ENCODE data around the gene DMXL2.
"Not testable (repeated sequence)": the region's sequence is repeated elsewhere in the genome, so short reads cannot be mapped to it uniquely, and the experiment has no call there.

Gene DMXL2

DNA sequence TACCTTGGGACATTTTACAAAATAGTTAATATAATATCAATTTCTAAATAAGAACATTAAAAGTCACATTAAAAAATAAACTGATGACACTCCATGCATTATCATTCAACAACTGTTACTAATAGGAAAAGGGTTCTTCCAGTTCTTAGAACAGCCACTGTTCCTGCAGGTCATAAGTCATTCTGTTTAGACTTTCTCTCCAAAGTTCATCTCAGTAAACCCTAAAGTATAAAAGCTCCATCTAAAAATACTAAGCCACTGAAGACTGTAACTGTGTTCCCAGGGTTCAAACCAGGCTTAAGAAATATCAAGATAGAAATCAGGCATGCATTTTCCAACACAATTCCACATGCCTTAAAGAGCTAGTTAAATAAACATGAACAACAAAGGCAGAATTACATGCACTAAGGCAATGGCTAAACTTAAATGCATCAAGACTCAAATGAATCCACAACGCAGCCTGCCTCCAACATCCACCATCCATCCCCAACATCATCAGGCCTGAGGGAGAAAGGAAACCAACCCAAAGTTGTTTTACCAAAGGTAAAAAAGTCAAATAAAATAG lies 46.2 kb downstream of the DMXL2 start:
- no peak for DNase-seq

DNA sequence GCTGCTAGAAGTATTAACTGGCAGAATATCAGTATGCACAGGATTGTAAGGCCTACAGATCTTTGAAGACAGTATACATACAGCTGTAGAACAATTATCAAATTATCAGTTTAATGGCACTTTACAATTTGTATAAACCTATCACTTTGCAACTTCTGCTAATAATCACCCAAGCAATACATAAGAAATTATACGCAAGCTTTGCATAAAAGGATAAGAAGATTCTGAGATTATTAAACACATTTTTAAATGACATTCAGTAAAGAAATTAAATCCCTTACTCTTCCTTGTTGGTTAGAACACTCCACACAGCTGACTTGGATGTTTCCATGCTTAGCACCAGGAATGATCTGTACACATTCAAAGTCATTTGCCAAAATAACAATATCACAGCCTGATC lies 46.8 kb downstream of the DMXL2 start:
- no peak for DNase-seq

DNA sequence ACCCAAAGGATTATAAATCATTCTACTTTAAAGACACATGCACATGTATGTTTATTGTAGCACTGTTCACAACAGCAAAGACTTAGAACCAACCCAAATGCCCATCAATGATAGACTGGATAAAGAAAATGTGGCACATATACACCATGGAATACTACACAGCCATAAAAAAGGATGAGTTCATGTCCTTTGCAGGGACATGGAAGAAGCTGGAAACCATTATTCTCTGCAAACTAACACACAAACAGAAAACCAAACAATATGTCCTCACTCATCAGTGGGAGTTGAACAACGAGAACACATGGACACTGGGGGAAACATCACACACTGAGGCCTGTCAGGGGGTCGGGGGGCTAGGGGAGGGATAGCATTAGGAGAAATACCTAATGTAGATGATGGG lies 49.2 kb downstream of the DMXL2 start:
- not testable (repeated sequence) for DNase-seq

DNA sequence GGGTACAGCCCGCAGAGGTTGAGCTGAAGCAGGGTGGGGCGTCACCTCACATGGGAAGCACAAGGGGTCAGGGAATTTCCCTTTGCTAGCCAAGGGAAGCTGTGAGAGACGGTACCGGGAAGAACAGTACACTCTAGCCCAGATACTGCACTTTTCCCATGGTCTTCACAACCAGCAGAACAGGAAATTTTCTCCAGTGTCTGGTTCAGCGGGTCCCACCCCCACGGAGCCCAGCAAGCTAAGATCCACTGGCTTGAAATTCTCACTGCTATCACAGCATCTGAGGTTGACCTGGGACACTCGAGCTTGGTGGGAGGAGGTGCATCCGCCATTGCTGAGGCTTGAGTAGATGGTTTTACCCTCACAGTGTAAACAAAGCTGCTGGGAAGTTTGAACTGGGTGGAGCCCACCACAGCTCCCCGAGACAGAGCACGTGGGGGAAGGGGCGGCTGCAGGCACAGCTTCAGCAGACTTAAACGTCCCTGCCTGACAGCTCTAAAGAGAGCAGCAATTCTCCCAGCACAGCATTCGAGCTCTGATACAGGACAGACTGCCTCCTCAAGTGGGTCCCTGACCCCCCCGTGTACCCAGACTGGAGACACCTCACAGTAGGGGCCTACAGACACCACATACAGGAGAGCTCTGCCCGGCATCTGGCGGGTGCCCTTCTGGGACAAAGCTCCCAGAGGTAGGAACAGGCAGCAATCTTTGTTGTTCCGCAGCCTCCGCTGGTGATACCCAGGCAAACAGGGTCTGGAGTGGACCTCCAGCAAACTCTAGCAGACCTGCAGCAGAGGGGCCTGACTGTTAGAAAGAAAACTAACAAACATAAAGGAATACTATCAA lies 53.4 kb downstream of the DMXL2 start:
- not testable (repeated sequence) for DNase-seq

DNA sequence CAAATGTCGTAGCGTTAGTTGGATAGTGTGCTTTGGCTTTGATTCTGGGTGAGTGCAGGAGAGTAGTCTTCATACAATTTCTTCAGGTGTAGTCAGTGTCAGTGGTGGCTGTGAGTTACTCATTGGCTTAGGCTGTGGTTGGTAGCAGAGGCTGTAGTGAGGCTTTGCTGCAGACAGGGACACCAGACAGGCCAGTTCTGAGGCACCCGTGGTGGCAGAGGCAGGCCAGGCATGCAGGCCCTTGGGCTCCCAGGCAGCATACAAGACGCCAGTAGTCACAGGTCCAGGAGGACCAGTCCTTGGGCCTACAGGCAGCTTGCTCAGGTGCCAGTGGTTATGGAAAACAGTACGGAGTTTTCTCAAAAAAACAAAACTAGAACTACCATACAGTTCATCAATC lies 61.3 kb downstream of the DMXL2 start:
- DNase-seq: no peak

DNA sequence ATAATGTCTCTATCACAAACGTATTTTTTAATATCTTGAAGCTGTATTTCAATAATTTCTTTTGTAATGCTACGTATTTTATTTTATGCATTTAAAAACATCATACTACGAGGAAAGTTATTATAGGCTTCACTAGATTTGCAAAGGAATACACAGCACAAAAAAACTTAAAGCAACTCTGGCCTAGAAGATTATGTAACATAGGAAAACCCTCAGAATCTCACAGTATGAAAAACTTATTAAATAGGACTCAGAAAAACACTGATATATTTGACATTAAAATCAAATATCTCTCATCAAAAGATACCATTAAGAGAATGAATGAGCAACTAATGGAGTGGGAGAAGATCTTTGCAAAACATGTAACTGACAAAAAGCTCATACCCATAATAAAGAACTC lies 63.7 kb downstream of the DMXL2 start:
- no peak for DNase-seq

DNA sequence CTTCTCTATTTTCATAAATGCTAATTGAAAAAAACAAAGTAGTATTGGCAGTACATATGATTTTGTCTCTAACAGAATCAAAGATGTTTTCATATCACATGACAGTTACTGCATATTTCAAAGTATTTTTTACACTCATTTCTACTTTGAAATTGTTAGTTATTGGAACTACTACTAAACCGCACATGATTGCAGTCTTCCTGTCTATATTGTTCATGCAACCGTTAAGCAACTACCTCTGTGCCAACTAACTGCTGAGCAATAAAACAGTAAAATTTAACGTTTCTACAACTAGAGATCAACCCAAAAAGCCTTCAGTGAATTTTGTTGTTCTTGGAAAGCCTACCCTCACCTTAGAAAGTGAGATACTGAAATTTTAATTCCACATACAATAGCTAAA lies 64.2 kb downstream of the DMXL2 start:
- DNase-seq: no peak

DNA sequence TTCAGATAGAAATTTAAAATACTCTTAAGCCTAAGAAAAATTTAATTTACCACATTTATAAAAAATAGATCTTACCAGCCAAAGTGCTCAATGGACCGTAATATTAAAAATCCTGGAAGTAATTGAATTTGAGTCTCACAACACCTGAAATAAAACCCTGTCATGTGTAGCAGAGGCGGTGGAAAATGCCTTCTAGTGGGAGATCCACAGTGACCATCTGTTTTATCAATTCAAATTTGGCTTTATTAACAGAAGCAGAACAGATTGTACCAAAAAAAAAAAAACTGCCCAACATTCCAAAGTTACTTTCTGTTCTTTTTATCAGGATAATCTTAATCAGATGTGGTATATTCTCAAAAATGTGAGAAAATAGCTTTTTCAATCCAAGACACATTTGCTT lies 71.7 kb downstream of the DMXL2 start:
- DNase-seq: no peak

DNA sequence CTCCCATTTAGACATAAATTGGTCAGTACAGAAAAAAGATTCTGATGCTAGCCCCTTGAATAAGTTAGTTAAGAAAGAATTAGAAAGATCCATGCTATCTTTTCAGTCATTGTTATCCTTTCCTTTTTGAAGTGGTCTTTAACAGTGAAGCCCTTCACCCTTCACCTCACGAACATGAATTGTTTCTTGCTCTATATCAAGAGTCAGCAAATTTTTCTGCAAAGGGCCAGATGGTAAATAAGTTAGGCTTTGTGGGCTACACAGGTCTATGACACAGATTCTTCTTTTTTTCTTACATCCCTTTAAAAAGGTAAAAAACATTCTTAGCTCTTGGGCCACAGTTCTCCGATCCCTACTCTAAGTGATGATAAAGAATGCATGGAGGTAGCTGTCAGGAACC lies 74.9 kb downstream of the DMXL2 start:
- DNase-seq: no peak

DNA sequence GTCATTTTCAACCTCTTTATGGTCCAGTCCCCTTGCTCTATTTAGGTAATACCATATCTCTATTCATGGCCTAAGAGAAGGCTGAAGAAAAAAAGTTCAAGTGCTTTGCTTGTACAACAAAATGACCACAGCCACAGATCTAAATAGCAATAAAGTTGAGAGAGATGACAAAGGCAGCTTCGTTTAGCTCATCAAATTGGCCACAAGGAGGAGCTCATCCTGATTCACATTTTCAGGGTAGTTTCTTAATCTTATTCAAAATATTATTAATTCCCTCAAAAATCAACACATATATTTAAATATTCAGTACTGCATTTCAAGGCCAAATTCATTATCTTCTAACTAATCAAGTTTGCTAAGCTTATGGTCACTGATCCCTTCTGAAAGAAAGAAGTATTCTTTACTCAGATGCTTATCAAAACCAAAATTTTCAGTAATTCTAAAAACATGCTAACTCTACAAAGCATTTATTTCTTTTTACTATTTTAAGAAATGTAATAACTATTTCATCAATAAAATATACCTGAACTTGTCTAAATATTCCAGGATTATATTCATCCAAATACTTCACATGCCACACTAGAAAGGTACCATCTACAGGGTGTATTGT lies 85.5 kb downstream of the DMXL2 start:
- no peak for DNase-seq

DNA sequence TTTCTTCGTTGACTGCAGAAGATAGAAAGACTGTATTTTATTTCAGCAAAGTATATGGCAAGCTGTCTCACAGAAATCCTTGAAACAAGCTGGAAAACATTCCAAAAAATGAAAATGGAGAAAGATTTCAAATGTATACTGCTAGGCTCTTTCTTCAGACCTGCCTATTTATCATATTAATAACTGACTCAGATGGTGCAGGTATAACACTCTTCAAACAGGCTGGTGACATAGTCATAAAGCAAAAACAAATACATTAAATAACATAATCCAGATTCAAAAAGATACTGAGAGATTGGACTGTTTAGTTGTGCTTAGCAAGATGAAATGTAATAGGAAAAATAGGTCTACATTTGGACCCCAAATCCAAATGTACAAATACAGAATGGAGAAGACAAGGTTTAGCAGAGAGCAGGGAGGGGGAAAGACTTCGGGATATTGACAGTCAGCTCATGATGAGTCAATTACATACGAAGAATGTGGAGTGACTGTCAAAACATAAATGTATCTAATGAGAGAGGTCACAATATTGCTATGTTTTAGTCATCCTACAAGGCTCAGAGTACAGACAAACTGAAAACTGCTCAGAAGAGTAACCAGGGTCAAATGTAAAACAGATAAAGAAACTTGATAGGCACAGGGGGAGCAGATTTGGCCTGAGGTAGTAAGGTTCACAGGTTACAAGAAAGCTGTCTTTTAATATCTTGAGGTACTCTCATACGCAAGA lies 88.7 kb downstream of the DMXL2 start:
- no peak for DNase-seq

DNA sequence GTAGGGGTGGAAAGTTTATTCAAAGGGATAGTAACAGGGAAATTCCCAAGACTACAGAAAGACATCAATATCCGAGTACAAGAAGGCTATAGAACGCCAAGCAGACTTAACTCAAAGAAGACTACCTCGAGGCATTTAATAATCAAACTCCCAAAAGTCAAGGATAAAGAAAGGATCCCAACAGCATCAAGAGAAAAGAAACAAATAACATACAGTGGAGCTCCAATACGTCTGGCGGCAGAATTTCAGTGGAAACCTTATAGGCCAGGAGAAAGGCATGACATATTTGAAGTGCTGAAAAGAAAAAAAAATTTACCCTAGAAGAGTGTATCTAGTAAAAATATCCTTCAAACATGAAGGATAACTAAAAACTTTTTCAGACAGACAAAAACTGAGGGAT lies 95.6 kb downstream of the DMXL2 start:
- no peak for DNase-seq

DNA sequence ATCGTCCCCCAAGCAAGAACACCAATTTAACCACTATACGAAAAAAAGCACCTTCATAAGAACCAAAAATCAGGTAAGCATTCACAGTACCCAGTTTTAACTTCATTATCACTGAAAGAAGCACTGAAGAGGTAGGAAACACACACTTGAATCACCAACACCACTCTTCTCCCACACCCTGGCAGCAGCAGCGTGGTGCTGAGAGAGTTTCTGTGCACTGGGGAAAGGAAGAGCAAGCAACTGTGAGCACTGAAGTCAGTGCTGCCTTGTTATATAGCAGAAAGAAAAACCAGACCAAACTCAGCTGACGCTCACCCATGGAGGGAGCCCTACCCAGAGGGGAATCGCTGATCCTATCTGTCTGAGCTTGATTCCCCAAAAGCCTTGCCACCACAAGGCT lies 98.2 kb downstream of the DMXL2 start:
- no peak for DNase-seq

DNA sequence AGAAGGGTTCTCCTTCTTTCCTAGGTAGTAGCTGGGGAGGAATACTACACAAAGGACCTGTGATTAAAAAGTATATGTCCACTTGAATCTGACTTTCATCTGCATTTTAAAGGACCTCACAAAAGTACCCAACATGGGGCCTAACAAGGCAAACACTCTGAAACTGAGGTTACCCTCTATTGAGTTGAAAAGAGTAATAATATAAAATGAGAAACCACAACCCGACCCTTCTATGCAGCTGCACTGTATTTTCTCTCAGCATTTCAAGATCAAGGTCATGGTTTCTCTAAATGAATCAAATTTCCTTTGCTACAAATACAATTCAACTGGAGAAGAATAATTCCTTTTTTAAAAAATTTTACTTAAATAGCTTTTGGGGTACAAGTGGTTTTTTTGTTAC lies 106.3 kb downstream of the DMXL2 start:
- DNase-seq: no peak

DNA sequence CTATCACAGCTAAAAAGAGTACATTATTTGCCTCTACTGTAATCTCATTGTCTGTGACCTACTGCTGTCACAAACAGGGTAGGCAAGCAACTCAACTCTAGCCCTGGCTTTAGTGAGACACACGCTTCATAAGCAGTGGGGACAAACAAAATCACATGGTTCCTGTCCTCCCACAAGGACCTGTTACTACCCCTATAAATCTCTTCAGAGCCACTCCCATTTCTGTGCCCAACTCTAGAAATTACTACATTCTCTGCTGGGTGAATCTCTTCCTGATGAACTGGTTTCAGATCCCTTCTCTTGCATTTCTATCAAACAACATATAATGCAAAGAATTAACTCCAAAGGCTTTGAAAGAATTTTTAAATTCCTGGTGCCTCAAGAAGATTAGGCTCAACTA lies 117.3 kb downstream of the DMXL2 start:
- DNase-seq: no peak

DNA sequence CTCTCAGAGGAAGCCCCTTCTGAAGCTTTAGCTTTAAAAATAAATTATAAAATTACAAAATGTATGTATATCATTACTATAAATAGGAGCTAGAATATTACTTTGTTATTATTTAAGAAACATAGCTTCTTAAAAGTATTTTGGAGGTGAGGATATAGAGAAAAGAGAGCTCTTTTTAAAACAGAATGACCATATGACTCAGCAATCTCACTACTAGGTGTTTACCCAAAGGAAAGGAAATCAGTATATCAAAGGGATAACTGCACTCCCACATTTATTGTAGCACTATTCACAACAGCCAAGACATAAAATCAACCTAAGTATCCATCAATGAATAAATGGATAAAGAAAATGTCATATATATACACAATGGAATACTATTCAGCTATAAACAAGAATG lies 119.6 kb downstream of the DMXL2 start:
- DNase-seq: no peak

DNA sequence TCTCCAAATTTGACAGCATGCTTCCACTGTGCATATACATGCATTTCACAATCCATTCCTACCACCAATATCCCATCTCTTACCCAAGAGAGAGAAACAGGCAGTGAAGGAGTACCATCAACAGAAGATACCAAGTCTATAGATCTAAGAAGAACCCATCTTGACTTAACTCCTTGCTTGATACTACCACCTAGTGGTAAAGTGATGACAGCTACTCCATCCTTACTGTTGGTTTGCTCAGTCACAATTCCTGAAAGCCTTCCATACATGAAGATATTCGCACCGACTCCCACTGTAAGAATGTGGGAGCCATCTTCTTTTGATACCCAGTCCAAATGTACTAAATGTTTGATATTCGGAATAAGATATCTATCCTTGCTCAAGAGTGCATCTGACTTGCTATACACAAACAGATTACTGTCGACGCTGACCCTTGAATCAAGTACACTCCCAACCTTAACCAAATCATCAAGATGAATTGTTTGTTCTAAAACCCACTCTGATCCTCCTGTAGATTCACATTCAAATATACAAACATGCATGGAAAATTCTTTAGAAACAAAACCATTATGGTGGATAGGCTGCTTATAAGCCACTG lies 123.1 kb downstream of the DMXL2 start:
- no peak for DNase-seq

DNA sequence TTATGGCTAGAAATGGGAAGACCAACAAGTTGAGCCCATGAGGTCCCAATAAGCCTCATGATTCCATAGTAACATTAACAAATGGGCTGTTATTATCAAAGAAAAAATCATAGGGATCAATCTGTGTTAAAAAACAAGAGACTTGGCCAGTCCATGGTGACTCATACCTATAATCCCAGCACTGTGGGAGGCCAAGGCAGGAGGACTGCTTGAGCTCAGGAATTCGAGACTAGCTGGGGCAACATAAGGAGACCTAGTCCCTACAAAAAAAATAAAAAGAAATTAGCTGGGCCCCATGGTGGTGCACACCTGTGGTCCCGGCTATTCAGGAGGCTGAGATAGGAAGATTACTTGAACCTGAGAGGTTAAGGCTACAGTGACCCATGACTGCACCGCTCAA lies 124.8 kb downstream of the DMXL2 start:
- DNase-seq: no peak

DNA sequence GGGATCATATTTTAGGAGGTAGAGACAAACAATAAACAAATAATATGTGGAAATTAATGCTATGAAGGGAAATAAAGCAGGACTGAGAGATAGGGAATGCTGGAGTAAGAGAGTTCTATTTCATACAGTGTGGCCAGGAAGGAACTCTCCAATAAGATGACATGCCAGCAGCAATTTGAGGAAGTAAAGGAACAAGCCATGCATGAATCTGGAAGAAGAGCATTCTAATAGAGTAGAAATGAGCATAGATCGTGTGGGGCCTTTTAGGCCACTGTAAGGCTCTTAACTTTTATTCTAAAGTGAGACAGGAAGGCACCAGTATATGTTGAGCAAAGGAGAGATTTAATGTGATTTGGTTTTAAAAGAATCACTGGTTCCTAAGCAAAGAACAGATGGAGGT lies 126.3 kb downstream of the DMXL2 start:
- DNase-seq: no peak

DNA sequence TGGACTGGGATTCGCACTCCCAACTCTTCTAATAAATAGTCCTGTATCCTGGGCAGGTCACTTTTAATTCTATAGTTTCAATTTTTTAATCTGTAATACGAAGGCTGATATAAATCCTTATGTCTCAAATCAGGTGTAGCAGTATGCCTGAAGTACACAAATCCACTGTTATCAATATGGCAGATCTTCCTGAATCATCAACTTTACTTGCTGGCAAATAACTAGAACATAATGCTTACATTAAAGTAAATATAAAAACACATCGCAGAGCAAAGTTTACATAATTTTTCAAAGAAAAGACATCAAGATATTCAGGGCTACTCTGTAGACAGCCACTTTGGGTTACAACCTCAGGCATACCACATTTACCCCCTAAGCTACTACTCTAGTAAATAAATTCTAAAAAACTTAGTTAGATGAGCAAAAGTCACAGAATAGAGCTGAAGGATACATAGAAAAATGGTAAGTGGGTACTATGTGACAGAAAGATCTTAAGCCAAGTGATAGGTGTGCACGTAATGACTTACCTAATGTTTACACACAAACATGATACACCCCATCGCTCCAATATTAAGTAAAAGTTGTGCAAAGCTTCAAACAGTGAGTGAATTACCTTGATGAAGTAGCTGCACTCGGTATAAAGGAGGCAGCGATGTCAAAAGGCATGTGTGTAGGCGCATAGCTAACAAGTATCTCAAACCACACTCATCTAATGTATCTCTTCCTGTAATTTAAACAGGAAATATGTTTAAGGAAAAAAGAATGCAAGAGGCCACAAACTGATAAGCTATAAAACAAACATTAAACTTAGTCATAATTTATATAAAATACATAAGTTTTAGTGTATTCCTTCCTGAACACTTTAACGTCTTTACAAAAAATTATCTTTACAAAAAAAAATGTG lies 127.9 kb downstream of the DMXL2 start:
- DNase-seq: no peak

DNA sequence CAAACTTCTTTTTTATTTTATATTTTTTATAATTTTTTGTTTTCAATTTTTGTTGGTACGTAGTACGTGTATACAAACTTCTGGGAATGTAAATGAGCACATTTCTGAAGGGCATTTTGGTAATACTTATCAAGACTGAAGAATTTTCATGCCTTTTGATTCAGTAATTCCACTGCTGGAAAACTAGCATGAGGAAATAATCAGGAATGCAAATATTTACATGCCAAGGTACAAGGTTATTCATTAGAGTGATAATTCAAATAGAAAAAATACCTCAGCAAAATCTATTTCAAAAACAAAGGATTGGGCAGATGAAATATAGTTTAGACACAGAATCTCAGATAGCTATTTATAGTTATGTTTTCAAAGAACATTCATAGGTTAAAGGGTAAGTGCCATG lies 128.7 kb downstream of the DMXL2 start:
- DNase-seq: no peak

DNA sequence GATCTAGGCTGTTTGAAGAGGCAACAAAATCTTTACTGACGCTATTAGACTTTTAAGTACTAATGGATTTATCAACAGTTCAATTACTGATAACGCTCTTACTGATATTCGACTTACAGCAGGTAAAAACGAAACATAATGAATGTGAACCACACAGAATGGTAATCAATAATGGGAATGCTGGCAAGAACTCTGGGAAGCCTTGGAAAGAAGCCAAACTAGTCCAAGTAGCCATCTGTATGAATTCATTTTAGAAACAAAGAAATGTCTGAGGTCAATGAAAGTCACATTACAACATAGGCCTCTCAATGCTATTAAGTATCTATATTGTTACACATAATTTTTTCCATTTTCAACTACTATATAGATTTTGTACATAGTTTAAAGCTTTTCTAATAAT lies 130.0 kb downstream of the DMXL2 start:
- no peak for DNase-seq

All from activated CD4-positive, alpha-beta T cell treated with anti-CD3 and anti-CD28 coated beads for 1 hour (primary cell).